ENCODE data around the gene S100A14.
"Not testable (repeated sequence)": the region's sequence is repeated elsewhere in the genome, so short reads cannot be mapped to it uniquely, and the experiment has no call there.

The S100A14 gene

DNA sequence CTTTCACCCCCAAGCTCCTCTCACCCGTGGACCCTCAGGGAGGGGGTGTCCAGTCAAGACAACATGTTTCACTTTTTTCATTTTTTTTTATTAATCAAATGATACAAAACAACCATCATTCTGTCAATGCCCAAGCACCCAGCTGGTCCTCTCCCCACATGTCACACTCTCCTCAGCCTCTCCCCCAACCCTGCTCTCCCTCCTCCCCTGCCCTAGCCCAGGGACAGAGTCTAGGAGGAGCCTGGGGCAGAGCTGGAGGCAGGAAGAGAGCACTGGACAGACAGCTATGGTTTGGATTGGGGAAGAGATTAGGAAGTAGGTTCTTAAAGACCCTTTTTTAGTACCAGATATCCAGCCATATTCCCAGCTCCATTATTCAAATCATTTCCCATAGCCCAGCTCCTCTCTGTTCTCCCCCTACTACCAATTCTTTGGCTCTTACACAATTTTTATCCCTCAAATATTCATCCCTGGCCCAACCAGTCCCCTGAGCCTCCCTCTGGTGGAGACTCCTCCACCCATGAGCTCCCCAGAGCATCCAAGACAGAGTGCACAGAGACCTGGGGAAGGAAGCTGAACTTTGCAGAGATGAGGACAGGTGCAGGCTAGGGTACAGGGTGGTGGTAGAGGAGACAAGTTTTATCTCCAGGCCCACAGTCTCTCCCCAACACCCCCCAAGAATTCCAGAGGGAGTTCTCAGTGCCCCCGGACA lies 1.8 kb downstream of the S100A14 start:
- DNase-seq, result no peak

- DNase-seq, result no peak
Measured at GRCh38 chr1:153613406-153613805, 2.7 kb downstream of the S100A14 start.

DNA sequence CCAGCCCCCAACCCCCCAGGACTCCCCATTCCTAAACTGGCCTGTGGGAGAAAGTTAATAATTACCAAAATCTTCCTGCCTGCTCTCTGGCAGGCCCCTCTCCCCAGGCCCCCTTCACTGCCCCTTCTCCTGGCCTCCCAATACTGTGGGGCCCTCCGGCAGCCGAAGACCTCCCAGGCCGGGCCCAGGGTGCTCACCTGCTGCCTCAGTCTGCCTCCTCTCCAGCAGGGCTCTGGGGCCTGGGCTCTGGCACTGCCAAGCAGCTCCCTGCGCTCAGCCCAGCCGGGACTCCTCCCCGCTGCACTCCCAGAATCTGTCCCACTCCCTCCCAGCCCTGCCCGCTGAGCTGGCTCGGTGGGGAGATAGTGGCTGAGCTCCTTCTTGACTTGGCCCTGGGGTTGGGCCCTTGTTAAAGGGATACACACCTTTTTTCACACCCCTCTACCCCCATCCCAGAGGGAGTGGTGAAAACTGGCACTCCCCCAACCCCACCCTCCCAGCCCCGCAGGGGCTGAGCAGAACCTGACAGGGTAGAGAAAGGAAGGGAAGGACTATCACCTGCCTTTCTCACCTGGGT lies 3.3 kb downstream of the S100A14 start, which contains the start of gene S100A16:
S100A16 (minus strand) TSS at position 383 of the 577 bp plus-strand sequence. CDS start 4,986 bp downstream, outside the sequence.
- no peak for DNase-seq

GRCh38 chr1:153612111-153612754 lies 3.9 kb downstream of the S100A14 start:
- no peak for DNase-seq

- DNase-seq, result no peak
Measured at GRCh38 chr1:153611356-153611755, 4.8 kb downstream of the S100A14 start.

- DNase-seq, result no peak
Measured at GRCh38 chr1:153610811-153611301, 5.3 kb downstream of the S100A14 start.

- DNase-seq, result no peak
Measured at GRCh38 chr1:153610334-153610733, 5.8 kb downstream of the S100A14 start.

- no peak for DNase-seq
Measured at GRCh38 chr1:153609585-153609907, 6.6 kb downstream of the S100A14 start.

DNA sequence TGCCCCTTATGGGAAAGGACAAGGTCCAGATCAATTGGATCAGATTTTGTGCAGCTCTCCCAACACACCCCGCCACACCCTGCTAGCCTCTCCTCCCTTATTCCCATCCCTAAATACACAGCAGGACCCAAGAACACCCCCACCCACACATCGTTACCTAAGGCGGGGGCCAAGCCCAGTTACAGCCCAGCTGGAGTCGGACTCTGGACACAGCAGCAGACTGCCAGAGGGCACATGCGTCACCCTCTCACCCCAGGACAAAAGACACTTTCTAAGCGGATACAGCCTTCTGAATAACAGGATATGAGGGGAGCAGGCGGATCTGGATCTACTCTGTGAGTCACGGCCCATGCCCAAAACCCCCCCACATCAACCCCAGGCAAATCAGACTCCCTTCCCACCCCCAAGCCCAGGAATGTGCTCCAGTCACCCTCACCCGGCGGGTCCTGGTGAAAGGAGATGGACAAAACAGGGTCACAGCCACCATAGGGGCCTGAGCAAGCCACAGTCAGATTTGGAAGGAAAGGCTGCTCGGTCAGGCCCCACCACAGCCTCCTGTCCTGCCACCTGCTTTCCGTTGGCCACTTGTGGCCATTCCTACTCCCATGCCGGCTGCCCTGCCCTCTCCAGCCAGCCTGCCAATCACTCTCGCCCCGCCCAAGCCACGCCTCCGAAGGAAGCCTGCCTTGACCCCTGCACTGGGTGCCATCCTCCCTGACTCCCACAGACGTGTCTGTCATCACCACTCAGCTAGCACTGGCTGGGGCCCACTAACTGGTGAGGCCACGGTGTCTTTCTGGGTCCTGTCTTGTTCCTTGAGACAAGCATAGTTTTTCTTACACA lies 7.2 kb downstream of the S100A14 start:
- no peak for DNase-seq

GRCh38 chr1:153608089-153608682 lies 7.9 kb downstream of the S100A14 start:
- DNase-seq, result no peak

- no peak for DNase-seq
Measured at GRCh38 chr1:153607381-153607780, 8.7 kb downstream of the S100A14 start.

- no peak for DNase-seq
Measured at GRCh38 chr1:153606194-153606593, 9.9 kb downstream of the S100A14 start.

GRCh38 chr1:153602749-153603148 lies 13.4 kb downstream of the S100A14 start:
- no peak for DNase-seq

DNA sequence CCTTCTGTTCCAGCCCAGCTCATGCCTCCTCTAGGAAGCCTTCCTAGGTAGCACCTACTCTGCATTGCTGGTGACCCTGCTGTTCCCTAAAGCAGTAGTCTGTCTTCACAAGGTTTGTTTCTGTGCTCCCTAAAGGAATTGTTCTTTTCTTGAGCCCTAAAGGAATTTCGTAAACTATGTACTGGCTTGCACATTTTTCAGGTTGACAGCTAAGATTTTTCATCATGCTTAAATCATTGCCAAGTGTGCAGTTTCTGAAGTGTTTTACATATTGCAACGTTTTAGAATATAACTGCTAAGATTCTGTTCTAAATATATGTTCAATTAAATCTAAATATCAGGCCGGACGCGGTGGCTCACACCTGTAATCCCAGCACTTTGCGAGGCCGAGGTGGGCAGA lies 16.3 kb downstream of the S100A14 start:
- DNase-seq, result no peak

DNA sequence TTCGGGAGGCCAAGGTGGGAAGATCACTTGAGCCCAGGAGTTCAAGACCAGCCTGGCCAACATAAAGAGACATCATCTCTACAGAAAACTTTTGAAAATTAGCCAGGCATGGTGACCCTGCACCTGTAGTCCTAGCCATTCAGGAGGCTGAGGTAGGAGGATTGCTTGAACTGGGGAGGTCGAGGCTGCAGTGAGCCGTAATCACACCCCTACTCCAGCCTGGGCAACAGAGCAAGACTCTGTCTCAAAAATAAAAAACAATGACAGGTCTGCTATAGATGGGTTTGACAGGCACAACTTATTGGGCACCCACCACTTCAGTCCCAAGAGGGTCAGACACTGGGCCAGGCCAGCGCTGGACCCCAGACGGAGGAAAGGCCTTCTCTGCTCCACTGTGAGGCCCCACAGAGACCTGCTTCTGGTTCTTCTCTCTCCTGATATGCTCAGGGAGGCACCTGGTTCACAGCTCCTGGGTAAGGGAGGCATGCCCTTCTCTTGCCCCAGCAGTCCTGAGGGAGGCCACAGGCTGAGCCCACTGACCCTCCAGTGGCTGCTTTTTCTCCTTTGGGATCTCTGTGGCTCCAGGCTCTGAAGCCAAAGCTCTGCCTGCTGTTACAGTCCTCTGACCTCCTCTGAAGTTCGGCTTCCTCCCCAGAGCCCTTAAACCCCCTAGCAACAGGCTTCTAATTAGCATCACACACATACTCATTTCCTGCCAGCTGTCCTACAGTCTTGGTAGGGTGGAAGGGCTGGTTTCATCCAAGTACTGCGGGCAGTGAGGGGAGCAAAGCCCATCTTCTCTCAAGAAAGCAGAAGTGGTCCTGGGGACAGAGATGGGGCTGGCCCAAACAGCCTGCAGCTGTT lies 17.6 kb downstream of the S100A14 start:
- DNase-seq, result peak; percentile 20

GRCh38 chr1:153597206-153597605 lies 18.9 kb downstream of the S100A14 start:
- peak; percentile 18 for DNase-seq

DNA sequence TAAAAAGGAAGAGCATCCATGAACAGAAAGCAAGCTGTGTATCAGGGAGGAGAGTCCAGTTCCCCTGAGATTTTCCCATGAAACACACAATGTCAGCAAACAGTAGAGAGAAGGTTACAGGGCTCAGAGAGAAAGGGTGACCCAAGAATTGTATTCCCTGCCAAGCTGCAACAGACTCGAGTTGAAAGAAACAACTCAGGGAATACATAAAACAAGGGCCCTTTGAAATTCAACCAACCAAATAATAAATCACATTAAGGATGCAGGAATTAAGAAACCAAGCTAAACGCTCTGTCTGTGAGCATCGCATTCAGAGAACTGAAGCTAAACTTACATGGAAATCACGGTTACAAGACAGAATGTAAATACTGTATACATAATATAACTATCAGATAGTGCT lies 23.4 kb downstream of the S100A14 start:
- DNase-seq, result no peak

GRCh38 chr1:153588482-153588881 lies 27.6 kb downstream of the S100A14 start:
- DNase-seq, result no peak

GRCh38 chr1:153588033-153588432 lies 28.1 kb downstream of the S100A14 start:
- not testable (repeated sequence) for DNase-seq

DNA sequence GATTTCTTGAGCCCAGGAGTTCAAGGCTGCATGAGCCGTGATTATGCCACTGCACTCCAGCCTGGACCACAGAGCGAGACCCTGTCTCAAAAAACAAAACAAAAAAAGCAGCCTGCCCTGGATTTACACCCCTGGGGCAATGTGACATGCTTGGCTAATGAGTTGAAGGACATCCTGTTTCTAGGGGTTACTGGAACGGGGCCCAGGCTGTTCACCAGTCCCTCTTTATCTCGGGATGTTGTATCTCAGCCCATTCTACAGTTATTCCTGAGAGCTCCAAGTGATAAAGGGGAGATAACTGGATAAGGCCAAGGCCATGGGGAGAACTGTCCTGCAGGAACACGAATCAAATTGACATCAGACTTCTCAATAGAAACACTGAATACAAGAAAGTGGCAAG lies 28.8 kb downstream of the S100A14 start:
- no peak for DNase-seq

- no peak for DNase-seq
Measured at GRCh38 chr1:153586347-153586746, 29.8 kb downstream of the S100A14 start.

DNA sequence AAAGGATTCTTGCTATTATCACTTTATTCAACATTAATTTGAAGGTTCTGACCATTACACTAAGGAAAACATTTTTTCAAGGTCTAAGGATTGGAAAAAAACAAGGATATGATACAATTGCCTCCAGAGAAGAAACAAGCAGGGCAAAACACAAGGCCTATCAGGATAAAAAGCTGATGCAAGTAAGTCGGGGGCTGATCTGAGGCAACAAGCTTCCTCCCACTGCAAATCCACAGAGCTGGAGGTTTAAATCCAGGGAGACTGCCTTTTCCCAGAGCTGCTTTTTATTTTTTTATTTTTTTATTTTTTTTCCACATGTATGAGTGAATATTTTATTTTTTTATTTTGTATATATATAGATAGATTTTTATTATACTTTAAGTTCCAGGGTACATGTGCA lies 31.1 kb downstream of the S100A14 start:
- no peak for DNase-seq
